Esophagus (tissue), 2 donors: ENCODE data around the gene ZCWPW2. TPM values are rescaled to one million over a fixed set of nuclear protein-coding genes. Genes with fewer than 3 reads are reported as not detected.
A peak's percentile ranks its signal among the peaks of the same experiment; 100 is the strongest.

Source experiments
- H3K27ac ChIP-seq, 2 donors: one replicate each; pipeline ENCODE4 v1.5.1; 2013; ENCODE audit warnings: low read depth in 2 of 2, mild to moderate bottlenecking in 2 of 2, inconsistent platforms in 1 of 2, low read length in 1 of 2, moderate library complexity in 1 of 2
- H3K27me3 ChIP-seq, 2 donors: one replicate each; pipeline ENCODE4 v1.6.1; 2013; ENCODE audit warnings: low read length in 2 of 2, control low read depth in 1 of 2, mild to moderate bottlenecking in 1 of 2; ENCODE audit not compliant: insufficient read depth in 2 of 2, control insufficient read depth in 1 of 2
- H3K36me3 ChIP-seq, 2 donors: one replicate each; pipeline ENCODE4 v1.6.1; 2013; ENCODE audit warnings: low read length in 1 of 2; ENCODE audit not compliant: control insufficient read depth in 2 of 2, insufficient read depth in 2 of 2
- H3K4me1 ChIP-seq, 2 donors: one replicate each; pipeline ENCODE4 v1.6.1; 2013; ENCODE audit warnings: low read length in 1 of 2; ENCODE audit not compliant: control insufficient read depth in 2 of 2, insufficient read depth in 2 of 2
- H3K4me3 ChIP-seq, 2 donors: one replicate each; pipeline ENCODE4 v1.5.1; 2013; ENCODE audit warnings: low read length in 2 of 2, mild to moderate bottlenecking in 2 of 2, low read depth in 1 of 2, moderate library complexity in 1 of 2
- H3K9me3 ChIP-seq, 2 donors: one replicate each; pipeline ENCODE4 v1.6.1; 2013; ENCODE audit warnings: mild to moderate bottlenecking in 2 of 2, low read depth in 1 of 2, low read length in 1 of 2, moderate library complexity in 1 of 2; ENCODE audit not compliant: control insufficient read depth in 2 of 2, insufficient read depth in 1 of 2
- WGBS, 2 donors: extraction: QIAGEN DNeasy Blood & Tissue Kit; methylation state at CpG; one replicate each; pipeline ENCODE4 v1.1.7; 2013; 5-methylcytosine and 5-hydroxymethylcytosine counted together
- polyA plus RNA-seq, 2 donors: library from polyadenylated mRNA; stranded (reverse); fragments of 200-250 nt; gene quantifications; one replicate each; pipeline ENCODE4 v1.2.3, GENCODE V29; 2013
- donor health status: healthy with polysubstance abuse.
- donor health status: Bipolar disorder and iron deficiency.

ZCWPW2 gene
- polyA plus RNA-seq, 2 donors: 0.28 to 0.29 TPM

- Histone ChIP-seq H3K4me1 (no peaks in the 10 kb centered on the region), H3K9me3 (no peaks in the 10 kb centered on the region), H3K36me3 (no peaks in the 10 kb centered on the region), H3K27ac (no peak overlapping the region), H3K4me3 (no peak overlapping the region), H3K27me3 (no peaks in the 10 kb centered on the region)
- 91 to 94% methylated on average over 2 of the region's 2 CpGs for WGBS, 2 donors
Observed at GRCh38 chr3:28547677-28548076, 199.2 kb downstream of the ZCWPW2 start.

GRCh38 chr3:28553175-28553574, 204.7 kb downstream of the ZCWPW2 start:
- no peaks in the 10 kb centered on the region for H3K9me3 ChIP-seq
- H3K36me3 ChIP-seq: no peaks in the 10 kb centered on the region
- 73 to 75% methylated on average over 3 of the region's 3 CpGs for WGBS, 2 donors
- no peak overlapping the region for H3K27ac ChIP-seq
- no peaks in the 10 kb centered on the region for H3K27me3 ChIP-seq
- H3K4me1 ChIP-seq: no peaks in the 10 kb centered on the region
- H3K4me3 ChIP-seq: no peak overlapping the region

- WGBS, 2 donors: 58 to 78% methylated on average over 1 of the region's 1 CpG
- Histone ChIP-seq H3K4me3 (no peak overlapping the region), H3K36me3 (no peaks in the 10 kb centered on the region), H3K27me3 (no peaks in the 10 kb centered on the region), H3K4me1 (no peaks in the 10 kb centered on the region), H3K9me3 (no peaks in the 10 kb centered on the region), H3K27ac (no peak overlapping the region)
Observed at GRCh38 chr3:28556195-28556594, 207.7 kb downstream of the ZCWPW2 start.

- Histone ChIP-seq H3K4me1 (no peaks in the 10 kb centered on the region), H3K4me3 (no peak overlapping the region), H3K36me3 (no peaks in the 10 kb centered on the region), H3K27me3 (no peaks in the 10 kb centered on the region), H3K9me3 (peaks cover 0 to 3% of the 10 kb centered on the region in 2 donors), H3K27ac (no peak overlapping the region)
- 82 to 83% methylated on average over 1 of the region's 1 CpG for WGBS, 2 donors
Observed at GRCh38 chr3:28564211-28564610, 215.7 kb downstream of the ZCWPW2 start.

- H3K4me3 ChIP-seq: no peak overlapping the region
- WGBS, 2 donors: 82 to 91% methylated on average over 3 of the region's 3 CpGs
- no peaks in the 10 kb centered on the region for H3K36me3 ChIP-seq
- H3K9me3 ChIP-seq: peaks cover 0 to 3% of the 10 kb centered on the region in 2 donors
- H3K4me1 ChIP-seq: no peaks in the 10 kb centered on the region
- H3K27ac ChIP-seq: no peak overlapping the region
- no peaks in the 10 kb centered on the region for H3K27me3 ChIP-seq
Observed at GRCh38 chr3:28569357-28569756, 220.8 kb downstream of the ZCWPW2 start.

- no peaks in the 10 kb centered on the region for H3K36me3 ChIP-seq
- peaks cover 0 to 2% of the 10 kb centered on the region in 2 donors for H3K27me3 ChIP-seq
- WGBS, 2 donors: 77 to 86% methylated on average over 5 of the region's 5 CpGs
Observed at GRCh38 chr3:28574036-28574435, 225.5 kb downstream of the ZCWPW2 start.

GRCh38 chr3:28575100-28575745, 226.7 kb downstream of the ZCWPW2 start:
- Histone ChIP-seq H3K4me1 (peaks cover 3 to 5% of the 10 kb centered on the region in 2 donors), H3K27ac (no peak overlapping the region), H3K27me3 (peaks cover 0 to 2% of the 10 kb centered on the region in 2 donors), H3K4me3 (peak overlapping the region; percentile 30 to 46), H3K9me3 (peaks cover 0 to 2% of the 10 kb centered on the region in 2 donors), H3K36me3 (no peaks in the 10 kb centered on the region)
- WGBS, 2 donors: 2 to 4% methylated on average over 55 of the region's 55 CpGs

More at GRCh38 chr3:28574036-28574435, 225.5 kb downstream of the ZCWPW2 start:
- Histone ChIP-seq H3K4me3 (no peak overlapping the region), H3K9me3 (peaks cover 0 to 2% of the 10 kb centered on the region in 2 donors), H3K27ac (no peak overlapping the region), H3K4me1 (peaks cover 3 to 5% of the 10 kb centered on the region in 2 donors)

Other genes with a start within 250 kb of the ZCWPW2 start
- 10 to 100 TPM; 20.8 to 21.9 TPM for gene CMC1, start 107.1 kb upstream of the ZCWPW2 start, polyA plus RNA-seq
- 10 to 100 TPM; 20.4 to 29.0 TPM for gene AZI2, start 103 bp downstream of the ZCWPW2 start, polyA plus RNA-seq